ENCODE results near the gene ASB3. TPM values are rescaled to one million over a fixed set of nuclear protein-coding genes. Genes with fewer than 3 reads are reported as not detected.

ASB3 gene
- total and polyA plus RNA-seq, 9 donors = 9.6 to 24.8 (median 19.0) TPM

DNA sequence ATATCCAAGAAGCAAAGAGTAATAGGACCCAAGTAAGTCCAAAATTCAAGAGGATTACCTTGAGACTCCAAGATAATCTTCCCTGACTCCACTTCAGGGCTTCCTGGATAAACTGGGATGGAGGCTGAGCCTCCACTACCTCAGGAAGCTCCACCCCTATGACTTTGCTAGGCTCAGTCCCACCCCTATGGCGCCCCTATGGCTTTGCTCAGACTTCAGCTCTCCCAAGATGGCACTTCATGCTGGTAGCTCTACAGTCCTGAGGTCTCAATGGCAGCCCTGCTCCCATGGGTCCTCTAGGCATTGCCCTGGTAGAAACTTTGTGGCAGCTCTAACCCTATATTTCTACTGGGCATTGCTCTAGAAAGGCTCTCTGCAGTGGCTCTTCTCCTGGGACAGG, 89.1 kb downstream of the ASB3 start:
- intact Hi-C loops (cut with DNase I) = no loop called here
- H3K36me3 ChIP-seq = no peaks in the 10 kb centered on the region
- WGBS, 3 donors = 93 to 100% (median 100%) methylated on average over 1 of the region's 1 CpG

GRCh38 chr2:53697092-53697491, 89.7 kb downstream of the ASB3 start:
- Histone ChIP-seq H3K36me3 (no peaks in the 10 kb centered on the region), H3K9me3 (no peaks in the 10 kb centered on the region), H3K27me3 (no peaks in the 10 kb centered on the region), H3K27ac (no peak overlapping the region), H3K4me1 (ENCODE audit: insufficient read depth) (no peaks in the 10 kb centered on the region), H3K4me3 (no peak overlapping the region)
- intact Hi-C loops (cut with DNase I) = no loop called here
- TF ChIP-seq POLR2A (IDR thresholded peaks at IDR 0.05) (no peak), CTCF (IDR thresholded peaks at IDR 0.05) (no peak), EP300 (IDR thresholded peaks at IDR 0.05) (no peak)
- no peak for DNase-seq
- 91 to 95% (median 93%) methylated on average over 4 of the region's 4 CpGs for WGBS, 3 donors

More for the DNA sequence above, 89.1 kb downstream of the ASB3 start:
- Histone ChIP-seq H3K4me3 (no peak overlapping the region), H3K4me1 (ENCODE audit: insufficient read depth) (no peaks in the 10 kb centered on the region), H3K27me3 (no peaks in the 10 kb centered on the region), H3K9me3 (no peaks in the 10 kb centered on the region), H3K27ac (no peak overlapping the region)
- no peak for DNase-seq
- TF ChIP-seq EP300 (IDR thresholded peaks at IDR 0.05) (no peak), POLR2A (IDR thresholded peaks at IDR 0.05) (no peak), CTCF (IDR thresholded peaks at IDR 0.05) (no peak)

DNA sequence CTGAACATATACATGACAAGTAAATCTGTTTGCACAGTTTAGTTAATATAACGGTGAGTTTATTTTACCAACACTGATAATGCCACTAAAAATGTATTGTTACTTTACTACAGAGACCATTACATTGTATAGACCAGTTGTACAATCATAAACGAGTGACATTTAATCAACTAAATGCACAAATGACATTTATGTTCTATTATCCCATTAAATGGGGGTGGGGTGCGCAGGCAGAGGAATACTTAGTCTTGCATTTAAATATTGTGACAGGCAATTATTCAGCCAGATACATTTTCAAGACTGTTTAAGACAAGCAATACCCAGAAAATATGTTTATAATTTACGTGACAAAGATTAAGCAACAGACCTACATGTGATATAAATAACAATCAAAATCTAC, 91.2 kb downstream of the ASB3 start:
- 94 to 96% (median 96%) methylated on average over 4 of the region's 4 CpGs for WGBS, 3 donors
- H3K27me3 ChIP-seq = no peaks in the 10 kb centered on the region
- no peak overlapping the region for H3K27ac ChIP-seq
- H3K9me3 ChIP-seq = no peaks in the 10 kb centered on the region
- no peak for DNase-seq
- intact Hi-C loops (cut with DNase I) = no loop called here
- TF ChIP-seq POLR2A (IDR thresholded peaks at IDR 0.05) = no peak
- TF ChIP-seq CTCF (IDR thresholded peaks at IDR 0.05) = no peak
- TF ChIP-seq EP300 (IDR thresholded peaks at IDR 0.05) = no peak
- no peaks in the 10 kb centered on the region for H3K36me3 ChIP-seq
- no peaks in the 10 kb centered on the region for H3K4me1 ChIP-seq (ENCODE audit: insufficient read depth)
- no peak overlapping the region for H3K4me3 ChIP-seq

DNA sequence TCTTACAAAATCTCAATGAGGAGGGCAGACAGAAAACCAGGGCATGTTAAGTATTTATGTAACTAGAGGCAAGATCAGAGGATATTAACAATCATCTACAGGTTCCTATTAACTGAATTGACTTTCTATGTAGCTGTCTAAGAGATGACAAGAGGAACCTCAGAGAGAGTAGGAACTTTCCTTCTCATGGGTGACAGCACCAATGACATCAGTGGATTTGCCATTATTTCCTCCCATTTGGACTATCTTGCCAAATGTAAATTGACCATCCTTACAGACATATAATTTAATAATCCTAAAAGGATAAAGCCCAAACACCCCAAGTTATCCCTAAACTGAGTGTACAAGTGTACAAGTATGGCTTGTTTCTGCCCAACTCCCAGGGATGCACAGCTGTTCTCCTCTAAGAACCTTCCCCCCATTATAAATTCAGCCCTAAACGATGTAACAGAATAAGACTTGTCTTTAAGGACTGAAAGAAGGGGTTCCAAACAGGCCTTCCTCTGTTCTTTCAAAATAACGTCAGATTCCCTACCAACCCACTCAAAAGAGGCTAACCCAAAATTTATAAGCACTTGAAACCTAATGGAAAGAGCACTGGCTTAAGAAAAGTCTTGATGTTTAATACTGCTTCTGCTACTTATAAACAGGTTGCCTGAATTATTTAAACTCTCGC, 92.5 kb downstream of the ASB3 start:
- H3K4me1 ChIP-seq (ENCODE audit: insufficient read depth) = no peaks in the 10 kb centered on the region
- intact Hi-C loops (cut with DNase I) = no loop called here
- no peak for DNase-seq
- TF ChIP-seq CTCF (IDR thresholded peaks at IDR 0.05) (no peak), POLR2A (IDR thresholded peaks at IDR 0.05) (no peak), EP300 (IDR thresholded peaks at IDR 0.05) (no peak)
- WGBS, 3 donors = 91 to 96% (median 93%) methylated on average over 3 of the region's 3 CpGs
- no peaks in the 10 kb centered on the region for H3K36me3 ChIP-seq
- H3K9me3 ChIP-seq = no peaks in the 10 kb centered on the region
- no peak overlapping the region for H3K27ac ChIP-seq
- H3K4me3 ChIP-seq = no peak overlapping the region
- no peaks in the 10 kb centered on the region for H3K27me3 ChIP-seq

All from ovary (tissue), 9 donors.